CD4-positive, alpha-beta memory T cell (primary cell): ENCODE data around the gene FRMD4A. TPM values are rescaled to one million over a fixed set of nuclear protein-coding genes. Genes with fewer than 3 reads are reported as not detected.

ENCODE experiments used
- CTCF ChIA-PET: fragments of 350-600 bp; sonication (Branson Sonifier 250); formaldehyde crosslinking; loops from one replicate; lab custom pipeline; 2021; ENCODE audit warnings: inconsistent platforms; ENCODE audit not compliant: partially characterized antibody; lab: Charles Lee
- POLR2A ChIA-PET: fragments of 350-600 bp; sonication (Branson Sonifier 250); formaldehyde crosslinking; loops from one replicate; lab custom pipeline; 2021; ENCODE audit not compliant: partially characterized antibody; lab: Charles Lee
- DNase-seq, 5 donors: peaks; one replicate each; pipeline versions ENCODE4 v3.0.0 to v3.0.0-alpha.2; 2020 to 2022; ENCODE audit warnings: mixed read lengths in 1 of 5
- H3K27ac ChIP-seq: one replicate; pipeline ENCODE4 v1.7.0; 2013; ENCODE audit warnings: low read depth, low read length
- H3K27me3 ChIP-seq: 2 replicates; pipeline ENCODE4 v1.7.0; 2013; ENCODE audit warnings: mild to moderate bottlenecking, low read length, moderate library complexity; ENCODE audit not compliant: insufficient read depth
- H3K36me3 ChIP-seq: 2 replicates; pipeline ENCODE4 v1.7.0; 2013; ENCODE audit warnings: mild to moderate bottlenecking, low read length, moderate library complexity; ENCODE audit not compliant: insufficient read depth
- H3K4me1 ChIP-seq: 2 replicates; pipeline ENCODE4 v1.7.0; 2013; ENCODE audit warnings: mild to moderate bottlenecking, low read length, moderate library complexity; ENCODE audit not compliant: insufficient read depth
- H3K4me3 ChIP-seq, 2 donors: one replicate each; pipeline ENCODE4 v1.7.0; 2013; ENCODE audit warnings: low read length in 2 of 2, mild to moderate bottlenecking in 1 of 2
- H3K9me3 ChIP-seq, 2 donors: one replicate each; pipeline ENCODE4 v1.7.0; 2013; ENCODE audit warnings: low read length in 2 of 2, control low read depth in 1 of 2; ENCODE audit not compliant: control insufficient read depth in 1 of 2
- H3K27ac Mint-ChIP-seq, 7 donors: one replicate each; pipeline ENCODE4 v1.8.0; 2020 to 2021; ENCODE audit warnings: mixed read lengths in 7 of 7, mild to moderate bottlenecking in 6 of 7, inconsistent platforms in 3 of 7, moderate library complexity in 3 of 7
- H3K27me3 Mint-ChIP-seq, 2 donors: one replicate each; pipeline ENCODE4 v1.8.0; 2020 to 2021; ENCODE audit warnings: mixed read lengths in 2 of 2
- H3K36me3 Mint-ChIP-seq, 2 donors: one replicate each; pipeline ENCODE4 v1.8.0; 2020 to 2021; ENCODE audit warnings: mixed read lengths in 2 of 2, inconsistent platforms in 1 of 2, mild to moderate bottlenecking in 1 of 2
- H3K4me1 Mint-ChIP-seq, 4 donors: one replicate each; pipeline ENCODE4 v1.8.0; 2020 to 2021; ENCODE audit warnings: mixed read lengths in 4 of 4, mild to moderate bottlenecking in 1 of 4
- H3K4me3 Mint-ChIP-seq, 8 donors: one replicate each; pipeline ENCODE4 v1.8.0; 2020 to 2021; ENCODE audit warnings: mixed read lengths in 8 of 8, mild to moderate bottlenecking in 7 of 8, moderate library complexity in 6 of 8, inconsistent platforms in 3 of 8
- H3K9me3 Mint-ChIP-seq, 8 donors: one replicate each; pipeline ENCODE4 v1.8.0; 2020 to 2021; ENCODE audit warnings: mixed read lengths in 8 of 8, mild to moderate bottlenecking in 5 of 8, inconsistent platforms in 3 of 8, moderate library complexity in 1 of 8
- intact Hi-C: fragments of 100-400 bp; cut with micrococcal nuclease; formaldehyde crosslinking; loops from one replicate; pipeline ENCODE4 v1.15.1; 2023
- polyA plus RNA-seq, 2 donors: library from polyadenylated mRNA; unstranded; fragments of 300-500 nt; fragmentation: Illumina TruSeq; gene quantifications; one replicate each; pipeline ENCODE4 v1.2.3, GENCODE V29; 2021
- total RNA-seq, 2 experiments: library from RNA; stranded (reverse); gene quantifications; one replicate each; pipeline ENCODE4 v1.2.3, GENCODE V29; 2021

FRMD4A gene
- total and polyA plus RNA-seq, 4 experiments from 2014 or later, result 0.89 to 2.4 (median 1.9) TPM; not detected in 1

DNA sequence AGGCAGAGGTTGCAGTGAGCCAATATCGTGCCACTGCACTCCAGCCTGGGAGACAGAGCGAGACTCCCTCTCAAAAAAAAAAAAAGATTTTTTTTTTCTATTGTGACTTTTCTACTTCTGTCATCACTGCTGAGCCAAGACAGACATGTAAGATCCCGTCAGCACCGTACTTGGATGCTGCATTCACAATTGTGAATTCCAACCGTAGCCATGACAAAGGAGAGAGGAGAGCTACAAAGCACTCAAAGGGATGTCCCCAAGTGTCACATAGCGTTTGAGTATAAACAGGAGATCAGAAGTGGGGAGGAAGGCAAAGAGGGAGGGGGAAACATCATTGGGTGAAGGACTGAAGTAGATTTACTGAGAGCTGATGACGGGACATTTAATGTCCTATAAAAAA, 599.8 kb downstream of the FRMD4A start:
- no peaks in the 10 kb centered on the region for H3K9me3 Mint-ChIP-seq
- H3K4me1 Mint-ChIP-seq, result peaks cover 0 to 1% (median 0%) of the 10 kb centered on the region in 4 donors
- H3K4me3 Mint-ChIP-seq, result no peak overlapping the region
- Histone ChIP-seq H3K4me1 (no peaks in the 10 kb centered on the region), H3K4me3 (no peak overlapping the region), H3K27ac (no peak overlapping the region), H3K27me3 (no peaks in the 10 kb centered on the region), H3K36me3 (no peaks in the 10 kb centered on the region), H3K9me3 (no peaks in the 10 kb centered on the region)
- ChIA-PET POLR2A (no interaction called here), CTCF (no interaction called here)
- no peaks in the 10 kb centered on the region for H3K36me3 Mint-ChIP-seq
- peak overlapping the region in 1 of 7 donors; percentile 60 for H3K27ac Mint-ChIP-seq
- DNase-seq, result no peak
- H3K27me3 Mint-ChIP-seq, result peaks cover 0 to 2% of the 10 kb centered on the region in 2 donors
- intact Hi-C loops, result no loop called here

DNA sequence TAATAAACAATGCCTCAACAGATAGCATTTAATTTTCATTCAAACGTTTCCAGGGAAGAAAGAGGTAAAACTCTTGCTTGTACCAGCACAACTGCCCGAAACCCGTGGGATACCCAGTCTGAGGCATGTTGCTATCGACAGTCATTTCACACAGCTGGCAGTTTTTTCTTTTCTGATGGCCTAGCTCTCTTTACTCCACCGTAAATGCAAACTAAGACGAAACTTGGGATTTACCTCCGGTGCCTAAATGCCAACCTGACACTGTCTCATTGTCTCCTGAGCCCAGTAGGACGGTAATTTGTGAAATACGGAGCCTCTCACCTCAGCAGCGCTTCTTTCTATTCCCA, 600.4 kb downstream of the FRMD4A start:
- peaks cover 0 to 1% (median 0%) of the 10 kb centered on the region in 4 donors for H3K4me1 Mint-ChIP-seq
- no peak for DNase-seq
- no peaks in the 10 kb centered on the region for H3K36me3 ChIP-seq
- no peak overlapping the region for H3K27ac ChIP-seq
- intact Hi-C loops, result no loop called here
- H3K36me3 Mint-ChIP-seq, result no peaks in the 10 kb centered on the region
- H3K9me3 ChIP-seq, result no peaks in the 10 kb centered on the region
- ChIA-PET CTCF (no interaction called here), POLR2A (no interaction called here)
- no peak overlapping the region for H3K4me3 ChIP-seq
- no peak overlapping the region for H3K4me3 Mint-ChIP-seq
- H3K27me3 Mint-ChIP-seq, result peaks cover 0 to 2% of the 10 kb centered on the region in 2 donors
- H3K27me3 ChIP-seq, result no peaks in the 10 kb centered on the region
- H3K9me3 Mint-ChIP-seq, result no peaks in the 10 kb centered on the region
- H3K27ac Mint-ChIP-seq, result no peak overlapping the region
- no peaks in the 10 kb centered on the region for H3K4me1 ChIP-seq

DNA sequence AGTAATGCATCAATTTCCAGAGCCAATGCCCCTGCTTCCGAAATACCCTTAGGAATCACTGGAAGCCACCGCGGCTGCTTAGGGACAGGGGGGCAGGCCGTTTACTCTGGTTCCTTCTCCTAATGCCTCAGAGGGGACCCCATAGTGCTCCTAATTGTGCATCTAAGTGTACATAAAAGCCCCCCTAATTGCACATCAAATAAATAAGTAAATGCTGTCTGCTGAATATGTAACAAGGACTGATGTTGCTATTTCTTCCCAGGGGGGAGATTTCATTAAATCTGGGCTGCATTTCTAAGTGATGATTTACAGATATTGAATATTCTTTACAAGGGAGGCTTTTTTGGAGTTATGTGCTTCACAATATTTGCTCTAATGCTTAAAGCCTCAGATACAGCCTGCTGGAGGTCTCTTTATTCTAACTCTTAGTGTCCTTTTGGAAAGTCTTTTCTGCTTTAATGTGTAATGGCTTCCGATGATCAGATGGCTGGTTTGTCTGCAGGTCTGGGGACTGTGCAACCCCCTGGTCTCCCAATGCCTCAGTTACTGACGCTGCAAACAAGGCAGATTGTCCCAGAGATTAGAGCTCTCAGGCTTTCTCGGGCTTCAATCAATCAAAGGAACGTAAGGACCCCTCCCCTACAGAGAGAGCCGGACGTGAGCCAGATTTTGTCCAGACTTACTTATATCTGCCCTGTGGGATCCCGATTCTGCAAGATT, 601.0 kb downstream of the FRMD4A start:
- peaks cover 0 to 2% of the 10 kb centered on the region in 2 donors for H3K27me3 Mint-ChIP-seq

DNA sequence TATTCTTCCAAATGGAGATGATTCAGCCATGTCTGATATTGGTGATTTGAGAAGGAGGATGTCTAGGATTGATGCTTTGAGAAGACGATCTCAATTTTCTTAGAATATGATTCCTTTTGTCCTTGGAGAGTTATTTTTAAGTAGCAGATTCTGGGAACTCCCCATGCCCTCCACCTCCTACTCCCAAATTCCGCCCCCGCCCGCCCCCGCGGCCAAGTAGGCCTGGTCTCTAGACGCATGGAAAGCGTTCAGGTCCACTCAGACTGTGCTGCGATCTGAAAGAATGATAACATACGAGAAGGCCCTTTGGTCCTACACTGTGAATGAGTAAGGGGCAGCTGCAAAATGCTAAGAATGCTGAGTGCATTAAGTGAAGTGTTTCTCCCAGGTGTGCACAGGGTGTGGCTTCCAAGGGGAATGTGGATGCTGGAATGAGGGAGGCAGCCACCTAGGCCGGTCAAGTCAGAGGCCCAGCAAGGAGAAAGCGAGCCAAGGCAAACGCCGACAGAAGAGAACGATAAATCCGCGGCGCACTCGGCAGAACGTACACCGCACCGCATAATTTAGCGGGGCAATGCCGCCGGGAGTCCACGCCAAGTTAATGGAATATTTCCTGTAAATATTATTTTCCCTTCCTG, 601.7 kb downstream of the FRMD4A start:
- ChIA-PET CTCF (no interaction called here), POLR2A (no interaction called here)
- DNase-seq, result no peak
- no peak overlapping the region for H3K27ac ChIP-seq
- H3K9me3 ChIP-seq, result no peaks in the 10 kb centered on the region
- intact Hi-C loops, result no loop called here
- H3K4me3 ChIP-seq, result no peak overlapping the region
- H3K27me3 ChIP-seq, result no peaks in the 10 kb centered on the region
- no peak overlapping the region for H3K27ac Mint-ChIP-seq
- H3K36me3 Mint-ChIP-seq, result no peaks in the 10 kb centered on the region
- H3K9me3 Mint-ChIP-seq, result no peaks in the 10 kb centered on the region
- H3K4me3 Mint-ChIP-seq, result no peak overlapping the region
- peaks cover 0 to 2% of the 10 kb centered on the region in 2 donors for H3K27me3 Mint-ChIP-seq
- no peaks in the 10 kb centered on the region for H3K4me1 ChIP-seq
- no peaks in the 10 kb centered on the region for H3K36me3 ChIP-seq
- H3K4me1 Mint-ChIP-seq, result peaks cover 0 to 1% (median 0%) of the 10 kb centered on the region in 4 donors

More for the DNA sequence above, 601.0 kb downstream of the FRMD4A start:
- H3K4me1 Mint-ChIP-seq, result peaks cover 0 to 1% (median 0%) of the 10 kb centered on the region in 4 donors
- H3K36me3 Mint-ChIP-seq, result no peaks in the 10 kb centered on the region
- H3K27ac ChIP-seq, result no peak overlapping the region
- H3K9me3 Mint-ChIP-seq, result no peaks in the 10 kb centered on the region
- no peaks in the 10 kb centered on the region for H3K36me3 ChIP-seq
- intact Hi-C loops, result no loop called here
- ChIA-PET POLR2A (no interaction called here), CTCF (no interaction called here)
- H3K4me1 ChIP-seq, result no peaks in the 10 kb centered on the region
- no peaks in the 10 kb centered on the region for H3K9me3 ChIP-seq
- no peak overlapping the region for H3K27ac Mint-ChIP-seq
- no peak overlapping the region for H3K4me3 ChIP-seq
- H3K27me3 ChIP-seq, result no peaks in the 10 kb centered on the region
- no peak overlapping the region for H3K4me3 Mint-ChIP-seq
- no peak for DNase-seq

DNA sequence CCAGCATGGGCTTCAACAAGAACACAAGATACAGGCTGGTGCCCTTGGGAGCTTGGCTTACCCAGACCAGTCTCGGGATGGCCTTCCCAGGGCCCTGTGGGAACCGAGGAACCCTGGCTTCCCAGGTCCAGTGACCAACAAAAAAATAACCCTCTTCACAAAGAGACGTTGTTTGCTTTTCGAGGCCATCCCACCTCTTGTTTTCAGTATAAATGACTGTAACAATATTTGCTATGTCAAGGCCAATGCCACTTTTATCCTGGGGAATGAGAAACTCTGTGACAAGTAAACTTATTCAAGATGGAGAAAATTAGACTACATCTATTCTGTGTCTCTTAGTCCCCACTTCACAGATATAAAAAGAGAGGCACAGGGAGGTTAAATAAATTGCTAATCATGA, 605.1 kb downstream of the FRMD4A start:
- peaks cover 0 to 1% (median 0%) of the 10 kb centered on the region in 4 donors for H3K4me1 Mint-ChIP-seq
- CTCF ChIA-PET, result no interaction called here

DNA sequence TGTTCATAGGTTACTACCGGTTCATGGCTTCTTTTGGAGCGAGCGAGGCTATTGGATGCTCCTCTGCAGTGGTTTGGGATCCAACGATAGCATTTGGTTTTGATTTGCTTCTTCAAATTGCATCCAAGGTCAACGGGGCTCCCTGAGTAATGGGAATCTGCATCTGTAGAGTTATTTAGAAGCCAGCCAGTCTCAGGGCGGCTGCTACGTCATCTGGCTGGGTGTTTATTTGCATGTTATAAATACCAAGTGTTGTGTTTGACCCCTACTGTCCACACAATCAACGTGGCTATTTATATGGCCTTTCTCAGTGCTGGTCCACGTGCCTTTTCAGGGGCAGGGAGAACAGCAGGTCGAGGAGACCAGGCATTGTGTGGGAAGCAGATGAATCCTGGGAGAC, 606.2 kb downstream of the FRMD4A start:
- H3K9me3 ChIP-seq, result no peaks in the 10 kb centered on the region
- H3K4me3 Mint-ChIP-seq, result no peak overlapping the region
- H3K36me3 ChIP-seq, result no peaks in the 10 kb centered on the region
- H3K36me3 Mint-ChIP-seq, result peaks cover 0 to 7% of the 10 kb centered on the region in 2 donors
- intact Hi-C loops, result no loop called here
- no peaks in the 10 kb centered on the region for H3K27me3 ChIP-seq
- no peak for DNase-seq
- ChIA-PET POLR2A (no interaction called here), CTCF (no interaction called here)
- H3K27me3 Mint-ChIP-seq, result no peaks in the 10 kb centered on the region
- H3K4me3 ChIP-seq, result no peak overlapping the region
- H3K27ac Mint-ChIP-seq, result no peak overlapping the region
- no peak overlapping the region for H3K27ac ChIP-seq
- H3K4me1 ChIP-seq, result no peaks in the 10 kb centered on the region
- H3K4me1 Mint-ChIP-seq, result peaks cover 0 to 1% (median 0%) of the 10 kb centered on the region in 4 donors
- H3K9me3 Mint-ChIP-seq, result peaks cover 0 to 3% (median 0%) of the 10 kb centered on the region in 8 donors

More for the DNA sequence above, 605.1 kb downstream of the FRMD4A start:
- Mint-ChIP-seq H3K27me3 (no peaks in the 10 kb centered on the region), H3K27ac (no peak overlapping the region), H3K36me3 (peaks cover 0 to 3% of the 10 kb centered on the region in 2 donors), H3K4me3 (no peak overlapping the region), H3K9me3 (peaks cover 0 to 2% (median 0%) of the 10 kb centered on the region in 8 donors)
- intact Hi-C loops, result no loop called here
- no peaks in the 10 kb centered on the region for H3K9me3 ChIP-seq
- no peak for DNase-seq
- no peaks in the 10 kb centered on the region for H3K27me3 ChIP-seq
- H3K27ac ChIP-seq, result no peak overlapping the region
- no peak overlapping the region for H3K4me3 ChIP-seq
- POLR2A ChIA-PET, result no interaction called here
- no peaks in the 10 kb centered on the region for H3K36me3 ChIP-seq
- H3K4me1 ChIP-seq, result no peaks in the 10 kb centered on the region

DNA sequence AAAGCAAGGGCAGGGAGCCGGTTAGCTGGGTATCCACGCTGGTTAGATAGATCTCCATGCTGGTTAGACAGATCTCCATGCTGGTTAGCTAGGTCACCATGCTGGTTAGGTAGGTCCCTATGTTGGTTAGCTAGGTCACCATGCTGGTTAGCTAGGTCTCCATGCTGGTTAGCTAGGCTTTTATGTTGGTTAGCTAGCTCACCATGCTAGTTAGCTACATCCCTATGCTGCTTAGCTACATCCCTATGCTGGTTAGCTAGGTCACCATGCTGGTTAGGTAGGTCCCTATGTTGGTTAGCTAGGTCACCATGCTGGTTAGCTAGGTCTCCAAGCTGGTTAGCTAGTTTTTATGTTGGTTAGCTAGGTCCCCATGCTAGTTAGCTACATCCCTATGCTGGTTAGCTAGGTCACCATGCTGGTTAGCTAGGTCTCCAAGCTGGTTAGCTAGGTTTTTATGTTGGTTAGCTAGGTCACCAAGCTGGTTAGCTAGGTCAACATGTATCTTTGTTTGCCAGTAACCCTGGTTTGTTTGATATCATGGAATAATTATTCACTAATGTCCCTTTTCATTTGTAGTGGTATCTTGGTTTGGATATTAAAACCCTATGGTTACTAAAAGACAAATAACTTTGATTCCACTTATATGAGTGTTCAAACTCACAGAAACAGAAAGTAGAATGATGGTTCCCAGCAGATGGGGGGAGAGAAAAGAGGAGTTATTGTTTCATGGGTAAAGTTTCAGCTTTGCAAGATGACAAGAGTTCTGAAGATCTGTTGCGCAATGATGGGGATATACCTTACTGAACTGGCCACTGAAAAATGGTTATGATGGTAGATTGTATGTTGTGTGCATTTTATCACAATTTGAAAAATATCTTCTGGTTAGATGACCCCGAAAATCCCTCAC, 607.7 kb downstream of the FRMD4A start:
- Mint-ChIP-seq H3K4me3 (no peak overlapping the region), H3K27ac (no peak overlapping the region), H3K4me1 (peaks cover 5 to 9% (median 8%) of the 10 kb centered on the region in 4 donors), H3K36me3 (peaks cover 0 to 7% of the 10 kb centered on the region in 2 donors), H3K27me3 (peaks cover 0 to 2% of the 10 kb centered on the region in 2 donors), H3K9me3 (peaks cover 0 to 3% (median 0%) of the 10 kb centered on the region in 8 donors)
- intact Hi-C loops, result no loop called here
- H3K9me3 ChIP-seq, result no peaks in the 10 kb centered on the region
- no peak overlapping the region for H3K4me3 ChIP-seq
- ChIA-PET CTCF (interaction anchor here (1.1 kb wide), 2 partner anchors 8 to 10 kb away, joined by 3 to 4 read pairs; no protein-coding TSS in a partner anchor), POLR2A (no interaction called here)
- H3K27me3 ChIP-seq, result no peaks in the 10 kb centered on the region
- DNase-seq, result no peak
- H3K27ac ChIP-seq, result no peak overlapping the region
- no peaks in the 10 kb centered on the region for H3K36me3 ChIP-seq
- peaks cover 12% of the 10 kb centered on the region for H3K4me1 ChIP-seq
